Fibroblast of skin of left quadriceps (primary cell): ENCODE data around the gene RGS14.

Source experiments
- DNase-seq, 2 experiments: peaks; one replicate each; pipeline ENCODE4 v3.0.0-alpha.2; 2013; ENCODE audit warnings: low read depth in 2 of 2

The RGS14 gene

GRCh38 chr5:177357459-177358351, at the start of gene RGS14:
RGS14 (plus strand) TSS chr5:177357924; CDS start chr5:177358025, 101 bp downstream.
- DNase-seq = no peak

GRCh38 chr5:177308740-177309139, 49.0 kb upstream of the RGS14 start:
- no peak for DNase-seq

GRCh38 chr5:177309351-177310191, 48.2 kb upstream of the RGS14 start:
- DNase-seq = peak; percentile 17 to 18

GRCh38 chr5:177310332-177310731, 47.4 kb upstream of the RGS14 start:
- no peak for DNase-seq

GRCh38 chr5:177310757-177311391, 46.9 kb upstream of the RGS14 start:
- no peak for DNase-seq

GRCh38 chr5:177311392-177311722, 46.4 kb upstream of the RGS14 start:
- no peak for DNase-seq

DNA sequence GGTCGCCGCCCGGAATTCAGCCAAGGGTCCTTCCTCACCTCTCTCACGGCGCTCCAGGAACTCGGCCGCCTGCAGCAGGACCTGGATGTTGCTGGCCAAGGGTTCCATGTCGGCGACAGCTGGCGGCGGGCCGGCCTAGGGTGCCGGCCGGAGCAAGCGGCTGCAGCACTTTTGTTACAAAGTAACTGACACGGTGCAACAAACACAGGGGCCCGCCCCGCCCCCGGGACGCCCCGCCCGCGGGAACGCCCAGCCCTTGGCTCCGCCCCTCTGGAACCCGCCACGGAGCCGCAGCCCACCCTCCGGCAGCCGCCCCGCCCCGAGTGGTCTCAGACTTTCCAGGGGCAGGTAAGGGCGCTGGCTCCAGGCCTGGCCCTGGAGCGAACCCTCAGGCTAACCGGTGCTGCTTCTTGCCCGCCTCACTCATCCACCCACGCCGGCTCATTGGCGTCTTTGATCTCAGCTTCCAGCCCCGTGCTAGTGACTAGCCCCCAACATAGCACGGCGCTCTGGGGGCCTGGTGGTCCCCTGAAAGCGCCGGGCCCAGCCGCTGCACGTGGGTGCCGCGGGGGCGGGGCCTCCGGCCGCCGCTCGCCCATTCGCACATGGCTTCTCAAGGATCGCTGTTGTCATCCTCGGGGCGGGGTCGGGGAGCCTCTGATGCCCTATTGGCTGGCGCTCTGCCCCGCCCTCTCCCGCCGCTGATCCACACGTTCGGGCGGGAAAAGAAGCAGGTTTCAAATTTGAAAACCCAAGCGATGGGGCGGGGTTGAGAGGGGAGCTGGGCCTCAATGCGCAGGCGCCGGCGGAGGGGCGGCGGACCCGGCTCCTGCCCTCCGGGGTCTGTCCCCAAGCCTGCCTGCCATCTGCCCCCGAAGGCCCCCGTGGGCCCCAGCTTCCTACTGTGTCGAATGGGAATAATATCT, 45.7 kb upstream of the RGS14 start, which contains the start of gene MXD3:
Gene MXD3, minus strand, starts transcription at position 176 of the 926 bp plus-strand sequence. Its CDS starts 68 bp downstream, at position 108.
- DNase-seq = peak; percentile 89 to 90

GRCh38 chr5:177312649-177313181, 45.0 kb upstream of the RGS14 start:
- no peak for DNase-seq

DNA sequence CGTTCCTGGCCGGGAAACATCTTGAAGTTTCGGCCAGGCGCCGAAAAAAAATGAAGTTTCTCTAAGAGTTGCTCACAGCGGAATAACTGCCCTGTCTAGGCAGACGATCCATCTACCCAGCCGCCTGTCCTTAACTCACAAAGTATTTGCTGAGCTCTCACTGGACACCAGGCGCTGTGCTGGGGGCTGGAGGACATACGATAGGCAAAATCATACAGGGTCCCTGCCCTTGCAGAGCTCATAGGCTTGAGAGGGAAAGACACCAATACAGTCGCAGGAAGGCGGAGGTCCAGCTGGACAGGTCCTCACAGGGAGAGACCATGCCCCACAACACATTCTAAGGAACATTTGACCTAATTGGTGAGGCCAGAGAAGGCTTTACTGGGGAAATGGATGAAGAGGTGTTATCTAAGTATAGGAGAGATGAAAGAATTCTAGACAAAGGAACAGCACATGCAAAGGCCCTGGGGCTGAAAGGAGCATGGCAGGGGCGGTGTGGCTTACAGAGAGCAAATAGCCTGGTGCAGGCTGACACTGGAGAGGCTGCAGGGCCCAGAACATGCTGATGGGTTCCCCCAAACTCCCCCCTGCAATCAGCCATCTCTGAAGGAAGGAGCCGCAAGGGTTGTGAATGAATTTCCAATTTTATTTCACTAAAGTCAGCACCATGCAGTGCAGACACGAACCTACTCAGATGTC, 44.0 kb upstream of the RGS14 start:
- no peak for DNase-seq

GRCh38 chr5:177314376-177315342, 43.1 kb upstream of the RGS14 start:
- DNase-seq = no peak

DNA sequence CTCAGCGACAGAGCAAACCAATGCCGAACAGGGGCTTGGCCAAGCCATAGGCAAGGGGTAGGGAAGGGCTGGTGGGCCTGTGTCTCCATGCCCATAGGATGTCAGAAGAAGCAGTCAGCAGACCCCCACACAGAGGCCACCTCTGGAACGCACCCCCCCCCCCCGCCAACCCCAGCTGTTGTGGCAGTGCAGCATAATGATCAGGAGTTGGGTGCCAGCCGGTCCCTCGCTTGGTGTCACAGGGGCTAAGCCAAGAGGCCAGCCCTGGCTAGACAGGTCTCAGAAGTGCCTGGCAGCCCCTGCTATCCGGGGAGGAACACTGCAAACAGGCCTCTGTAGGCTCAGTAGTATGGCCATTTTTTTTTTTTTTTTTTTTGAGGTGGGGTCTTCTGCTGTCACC, 42.3 kb upstream of the RGS14 start:
- no peak for DNase-seq

DNA sequence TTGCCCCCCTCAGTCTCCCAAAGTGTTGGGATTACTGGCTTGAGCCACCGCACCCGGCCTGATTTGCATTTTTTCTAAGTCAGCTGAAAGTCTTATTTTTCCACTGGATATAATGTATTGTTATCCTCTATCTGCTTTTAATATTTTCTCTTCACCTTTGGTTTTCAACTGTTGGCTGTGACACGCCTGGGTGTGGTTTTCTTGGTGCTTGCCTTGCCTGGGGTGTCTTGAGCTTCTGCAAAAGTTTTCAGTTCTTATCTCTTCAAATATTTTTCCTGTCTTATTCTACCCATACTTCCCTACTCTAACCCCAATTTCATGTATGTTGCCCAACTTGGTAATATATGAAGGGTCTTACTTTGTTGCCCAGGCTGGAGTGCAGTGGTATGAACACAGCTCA, 41.7 kb upstream of the RGS14 start:
- no peak for DNase-seq

GRCh38 chr5:177317959-177318377, 39.8 kb upstream of the RGS14 start:
- peak; percentile 31 to 40 for DNase-seq

DNA sequence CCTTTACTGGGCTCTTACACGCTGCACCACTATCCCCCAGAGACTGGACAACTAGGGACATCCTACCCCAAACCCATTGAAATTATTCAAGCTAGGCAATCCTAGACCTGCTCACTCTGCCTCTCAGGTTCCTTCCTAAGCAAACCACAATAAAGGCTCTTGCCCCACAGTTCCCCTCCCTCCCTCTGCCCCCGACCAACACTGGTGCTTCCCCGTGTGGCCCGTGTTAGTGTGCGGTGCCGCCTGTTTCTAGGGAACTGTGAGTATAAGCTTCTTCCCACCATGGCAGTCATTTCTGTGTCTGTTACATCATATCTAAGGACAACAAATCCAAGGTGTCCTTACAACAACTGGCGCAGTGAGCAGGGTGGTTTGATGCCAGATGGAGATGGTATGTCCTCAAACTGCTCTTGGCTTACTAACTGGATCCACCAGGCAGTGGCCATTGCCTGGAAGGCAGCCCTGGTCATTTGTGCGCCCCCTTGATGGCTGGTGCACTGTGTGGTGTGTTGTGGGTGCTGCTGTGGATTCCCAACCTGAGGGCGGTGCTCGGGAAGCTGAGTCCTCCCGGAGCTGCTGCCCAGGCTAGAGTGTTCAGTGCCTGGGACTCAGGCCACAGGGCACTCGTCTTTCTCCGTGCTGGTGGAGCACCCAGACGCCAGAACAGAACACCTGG, 37.7 kb upstream of the RGS14 start:
- DNase-seq = no peak

DNA sequence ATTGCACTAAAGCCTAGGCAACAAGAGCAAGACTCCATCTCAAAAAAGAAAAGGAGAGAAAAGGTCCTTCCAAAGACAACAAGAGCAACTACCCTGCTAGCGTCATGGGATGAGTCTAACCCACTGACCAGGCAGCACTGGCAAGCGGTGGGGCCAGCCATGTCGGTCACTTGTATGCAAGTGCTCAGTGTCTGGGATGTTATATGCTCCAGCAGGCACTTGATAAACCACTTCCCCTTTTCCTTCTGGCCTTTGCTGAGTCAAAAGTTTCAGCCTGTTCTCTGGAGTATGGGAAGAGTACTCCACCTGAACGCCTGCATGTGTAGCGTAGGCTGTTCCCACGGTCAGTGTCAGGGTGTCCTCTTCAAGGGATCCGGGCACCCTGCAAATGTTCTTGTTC, 36.8 kb upstream of the RGS14 start:
- DNase-seq = no peak

DNA sequence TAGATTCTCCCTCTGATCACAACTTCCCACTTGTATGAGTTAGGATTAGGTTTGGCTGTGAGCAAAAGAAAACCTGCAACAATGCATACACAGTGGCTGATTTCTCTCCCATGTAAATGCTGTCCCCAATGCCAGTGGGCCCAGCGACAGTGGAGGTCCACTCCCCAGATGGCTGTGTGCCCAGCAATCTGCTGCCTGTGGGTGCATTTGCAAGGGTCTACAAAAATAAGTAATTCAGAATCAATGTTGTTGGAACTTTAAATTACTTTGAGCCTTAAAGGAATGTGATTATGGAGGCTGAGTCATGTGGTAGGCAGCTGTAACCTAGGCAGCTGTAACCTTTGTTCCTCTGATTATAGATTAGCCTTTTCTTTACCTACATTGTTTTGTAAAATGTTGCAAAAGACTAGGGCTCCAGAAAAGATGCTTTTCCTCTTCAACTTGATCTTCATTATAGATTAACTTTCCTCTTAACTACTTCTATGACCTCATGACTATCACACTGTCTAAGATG, 31.8 kb upstream of the RGS14 start:
- no peak for DNase-seq

GRCh38 chr5:177327539-177328522, 29.9 kb upstream of the RGS14 start:
- no peak for DNase-seq
